B cell (primary cell): Measurements from ENCODE around the gene PNLIPRP1.

Source experiments
- EZH2 ChIP-seq: IDR thresholded peaks from 2 replicates; pipeline ENCODE4 v1.6.1; 2012; ENCODE audit warnings: borderline replicate concordance, low read depth, mild to moderate bottlenecking, moderate library complexity, low read length; ENCODE audit not compliant: insufficient read depth, poor library complexity, severe bottlenecking
- TF ChIP-seq, protein P1 (sequence below): fragments of 200-600 bp; IDR thresholded peaks from one replicate; pipeline ENCODE4 v1.8.0; 2022; ENCODE audit warnings: antibody characterized with exemption, mild to moderate bottlenecking

DNA sequence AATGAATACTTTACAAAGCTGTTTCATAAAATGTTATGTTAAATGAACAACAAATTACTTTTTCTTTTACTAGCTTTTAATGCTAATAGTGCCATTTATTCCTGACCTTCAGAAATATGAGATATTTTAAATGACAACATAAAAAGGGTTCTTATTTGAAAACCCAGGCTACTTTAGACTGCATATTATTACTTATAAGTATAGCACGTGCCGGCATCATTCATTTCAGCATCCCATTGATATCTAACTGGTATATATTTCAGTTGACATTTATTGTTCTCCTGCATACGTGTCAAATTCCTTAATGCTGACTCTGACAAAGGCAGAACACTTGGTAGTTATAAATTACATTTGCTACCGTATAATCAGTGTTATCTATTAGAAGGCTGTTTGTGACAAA lies 65.3 kb downstream of the PNLIPRP1 start:
- TF ChIP-seq, protein P1, sequence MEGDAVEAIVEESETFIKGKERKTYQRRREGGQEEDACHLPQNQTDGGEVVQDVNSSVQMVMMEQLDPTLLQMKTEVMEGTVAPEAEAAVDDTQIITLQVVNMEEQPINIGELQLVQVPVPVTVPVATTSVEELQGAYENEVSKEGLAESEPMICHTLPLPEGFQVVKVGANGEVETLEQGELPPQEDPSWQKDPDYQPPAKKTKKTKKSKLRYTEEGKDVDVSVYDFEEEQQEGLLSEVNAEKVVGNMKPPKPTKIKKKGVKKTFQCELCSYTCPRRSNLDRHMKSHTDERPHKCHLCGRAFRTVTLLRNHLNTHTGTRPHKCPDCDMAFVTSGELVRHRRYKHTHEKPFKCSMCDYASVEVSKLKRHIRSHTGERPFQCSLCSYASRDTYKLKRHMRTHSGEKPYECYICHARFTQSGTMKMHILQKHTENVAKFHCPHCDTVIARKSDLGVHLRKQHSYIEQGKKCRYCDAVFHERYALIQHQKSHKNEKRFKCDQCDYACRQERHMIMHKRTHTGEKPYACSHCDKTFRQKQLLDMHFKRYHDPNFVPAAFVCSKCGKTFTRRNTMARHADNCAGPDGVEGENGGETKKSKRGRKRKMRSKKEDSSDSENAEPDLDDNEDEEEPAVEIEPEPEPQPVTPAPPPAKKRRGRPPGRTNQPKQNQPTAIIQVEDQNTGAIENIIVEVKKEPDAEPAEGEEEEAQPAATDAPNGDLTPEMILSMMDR = no peak
- TF ChIP-seq EZH2 = no peak
